Left ventricle myocardium superior (tissue), 1 donor: ENCODE results near the gene HNRNPF. TPM values are rescaled to one million over a fixed set of nuclear protein-coding genes. Genes with fewer than 3 reads are reported as not detected.
A peak's percentile ranks its signal among the peaks of the same experiment; 100 is the strongest.

Experiments used
- ATAC-seq: fragments of 200-7000 bp; cut with Tn5 transposase; one replicate; pipeline ENCODE4 v1.9.1; 2020; ENCODE audit warnings: mild to moderate bottlenecking, moderate library complexity
- DNase-seq: peaks from one replicate; pipeline ENCODE4 v3.0.0-alpha.2; 2020
- intact Hi-C: fragments of 100-400 bp; cut with micrococcal nuclease; formaldehyde crosslinking; loops from one replicate; pipeline ENCODE4 v1.11.0; 2022
- total RNA-seq: library from RNA; stranded (reverse); fragmentation: NEBNext Ultra II Directional; extraction: Animal tissue kit (Norgen Biotek cat#: 25700); gene quantifications from one replicate; pipeline ENCODE4 v1.2.1, GENCODE V29; 2021
- donor health status: DM: no; HTN: yes; CAD: no; lungs with severe emphysema.

The HNRNPF gene
- total RNA-seq, 1 donor from 2014 or later: 77.3 TPM

DNA sequence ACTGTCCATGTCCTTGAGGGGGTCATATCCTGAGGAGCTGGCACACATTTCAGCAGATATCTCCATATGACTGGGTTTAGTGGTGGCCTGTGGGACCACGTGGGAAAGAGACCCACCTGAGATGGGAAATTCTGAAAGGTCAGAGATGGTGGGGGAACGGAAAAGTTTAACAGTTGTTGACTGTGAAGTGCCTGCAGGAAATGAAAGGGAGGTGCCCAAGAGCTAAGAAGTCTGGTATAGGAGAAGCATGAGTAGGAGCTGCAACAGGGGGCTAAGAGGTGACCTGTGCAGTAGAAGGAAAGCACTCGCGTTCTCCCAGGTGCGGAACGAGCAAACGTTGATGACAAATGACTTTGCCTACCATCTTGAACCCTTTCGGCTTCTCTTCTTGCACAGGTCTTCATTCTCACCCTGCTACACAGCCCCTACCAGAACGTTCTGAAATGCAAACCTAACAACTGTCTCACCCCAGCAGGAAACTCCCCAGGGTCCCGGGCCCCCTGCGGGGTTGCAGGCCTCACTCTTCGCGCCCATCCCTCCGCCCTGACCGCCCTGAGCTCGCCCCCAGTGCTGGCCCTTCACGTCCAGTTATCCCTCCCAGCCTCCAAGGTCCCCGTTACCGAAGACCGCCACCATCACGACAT, 47.3 kb downstream of the HNRNPF start:
- ATAC-seq: no peak
- intact Hi-C loops: no loop called here
- DNase-seq: peak; percentile 0

DNA sequence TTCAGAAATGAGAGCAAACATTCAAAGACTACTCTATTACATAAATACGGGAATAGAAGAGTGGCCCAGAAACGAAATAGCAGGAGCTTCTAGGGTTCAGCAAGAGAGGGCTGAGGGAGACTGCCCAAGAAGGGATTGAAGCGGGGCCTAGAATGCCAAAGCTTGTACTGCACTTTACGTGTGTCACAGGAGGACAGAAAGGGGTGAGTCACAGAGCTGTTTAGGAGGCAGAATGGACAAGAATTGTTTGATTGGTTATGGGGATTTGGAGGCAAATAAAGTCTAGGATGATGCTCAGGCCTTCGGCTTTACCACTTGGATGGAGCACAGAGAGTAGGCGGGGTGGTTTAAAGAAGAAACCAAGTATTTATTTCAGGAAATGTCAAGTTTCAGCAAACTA, 48.9 kb downstream of the HNRNPF start:
- intact Hi-C loops: no loop called here
- DNase-seq (no peak), ATAC-seq (no peak)

DNA sequence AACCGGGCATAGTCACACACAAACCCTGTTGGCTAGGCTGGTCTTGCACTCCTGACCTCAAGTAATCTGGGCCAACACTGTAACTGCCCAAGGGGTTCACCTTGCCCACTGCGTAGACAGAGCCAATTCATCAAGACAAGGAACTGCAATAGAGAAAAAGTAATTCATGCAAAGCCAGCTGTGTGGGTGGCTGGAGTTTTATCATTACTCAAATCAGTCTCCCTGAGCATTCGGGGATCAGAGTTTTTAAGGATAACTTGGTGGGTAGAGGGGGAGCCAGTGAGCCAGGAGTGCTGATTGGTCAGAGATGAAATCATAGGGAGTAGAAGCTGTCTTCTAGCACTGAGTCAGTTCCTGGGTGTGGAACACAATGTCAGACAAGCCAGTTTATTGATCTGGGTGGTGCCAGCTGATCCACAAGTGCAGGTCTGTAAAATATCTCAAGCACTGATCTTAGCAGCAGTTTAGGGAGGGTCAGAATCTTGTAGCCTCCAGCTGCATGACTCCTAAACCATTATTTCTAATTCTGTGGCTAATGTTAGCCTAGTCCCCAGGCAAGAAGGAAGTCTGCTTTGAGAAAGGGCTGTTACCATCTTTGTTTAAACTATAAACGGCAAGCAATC, 53.1 kb downstream of the HNRNPF start:
- no peak for ATAC-seq
- no peak for DNase-seq
- intact Hi-C loops: no loop called here

DNA sequence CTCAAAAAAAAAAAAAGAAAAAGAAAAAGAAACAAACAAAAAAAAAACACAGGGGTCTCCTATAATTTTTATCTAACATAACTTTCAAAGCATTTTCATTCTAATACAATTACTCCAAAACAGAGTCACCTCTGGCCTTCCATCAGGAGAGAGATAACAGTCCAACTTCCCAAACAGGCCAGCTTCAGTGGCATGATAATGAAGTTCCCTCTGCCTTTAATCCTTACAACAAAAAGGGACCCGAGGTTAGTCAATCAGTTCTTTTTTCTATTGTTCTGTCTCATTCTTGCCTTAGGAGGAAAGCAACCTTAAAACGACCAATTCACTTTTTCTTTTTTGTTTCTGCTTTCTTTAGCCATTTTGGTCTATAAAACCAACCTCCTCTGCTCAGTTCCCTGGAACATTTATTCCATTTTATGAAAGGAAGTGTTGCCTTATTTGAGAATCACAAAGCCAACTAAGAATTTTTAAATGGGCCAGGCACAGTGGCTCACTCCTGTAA, 54.1 kb downstream of the HNRNPF start:
- DNase-seq (no peak), ATAC-seq (no peak)
- intact Hi-C loops: no loop called here

DNA sequence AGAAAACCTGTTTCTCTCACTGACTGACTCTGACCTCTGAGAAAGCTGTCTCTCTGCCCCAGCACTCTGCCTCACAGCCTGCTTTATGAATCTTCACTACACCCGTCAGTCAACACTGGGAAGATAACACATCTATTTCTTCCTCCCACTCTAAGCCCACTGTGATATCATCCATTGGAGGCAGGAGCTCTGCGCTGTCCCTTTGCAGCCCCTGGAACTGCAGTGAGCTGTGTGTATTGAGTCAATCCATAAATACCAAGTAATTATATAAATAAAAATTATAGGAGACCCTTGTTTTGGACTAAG, 54.7 kb downstream of the HNRNPF start:
- DNase-seq: no peak
- intact Hi-C loops: no loop called here
- no peak for ATAC-seq

DNA sequence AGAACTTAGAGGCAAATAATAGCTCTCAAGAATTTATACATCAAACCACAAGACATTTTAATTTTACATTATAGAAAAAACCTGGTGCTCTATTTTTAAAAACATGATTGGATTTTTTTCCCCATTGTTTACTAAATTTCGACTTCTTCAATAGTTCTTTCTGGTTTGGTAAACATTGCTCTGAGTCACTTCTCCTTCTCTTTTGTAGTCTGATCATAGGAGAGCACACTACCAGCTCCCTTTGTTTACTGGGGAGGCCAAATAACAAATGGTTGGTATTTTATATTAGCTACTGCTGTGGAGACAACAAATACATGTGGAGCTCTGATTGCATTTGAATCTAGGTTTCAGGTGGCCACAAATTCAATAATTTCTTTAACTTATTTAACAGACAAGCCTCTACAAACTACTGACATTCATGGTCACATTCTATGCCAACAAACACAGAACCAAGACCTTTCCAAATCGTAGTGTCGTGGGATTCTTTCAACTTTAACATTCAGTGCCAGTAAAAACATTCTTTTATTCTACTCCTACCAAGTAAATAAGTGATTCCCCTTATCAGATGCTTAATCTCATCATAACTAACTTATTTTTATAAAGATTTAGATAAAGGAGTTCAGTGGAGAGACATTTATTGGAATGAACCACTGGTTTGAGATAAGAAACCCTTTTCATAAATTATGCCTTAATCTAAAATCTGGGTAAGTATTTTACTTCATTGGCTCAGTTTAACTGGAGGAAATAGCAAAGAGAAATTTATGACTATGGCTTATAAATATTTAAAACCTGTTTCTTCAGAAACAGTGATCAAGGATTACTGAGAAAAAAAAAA, 55.3 kb downstream of the HNRNPF start:
- no peak for DNase-seq
- intact Hi-C loops: no loop called here
- no peak for ATAC-seq

DNA sequence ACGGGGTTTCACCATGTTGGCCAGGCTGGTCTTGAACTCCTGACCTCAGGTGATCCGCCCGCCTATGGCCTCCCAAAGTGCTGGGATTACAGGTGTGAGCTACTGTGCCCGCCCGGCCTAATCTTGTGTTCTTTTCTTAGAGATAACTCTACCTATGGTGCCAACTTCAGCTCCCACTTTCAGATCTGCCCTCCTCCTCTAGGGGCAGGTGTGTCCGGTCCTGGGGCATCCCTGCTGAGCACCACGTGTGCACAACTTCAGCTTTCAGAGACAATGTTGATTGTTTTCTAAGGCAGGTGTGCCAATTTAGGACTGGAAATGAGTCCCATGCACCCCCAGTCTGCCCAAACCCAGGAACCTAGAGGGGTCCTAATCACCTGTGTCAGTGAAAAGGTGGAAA, 56.0 kb downstream of the HNRNPF start:
- ATAC-seq (no peak), DNase-seq (no peak)
- intact Hi-C loops: no loop called here

DNA sequence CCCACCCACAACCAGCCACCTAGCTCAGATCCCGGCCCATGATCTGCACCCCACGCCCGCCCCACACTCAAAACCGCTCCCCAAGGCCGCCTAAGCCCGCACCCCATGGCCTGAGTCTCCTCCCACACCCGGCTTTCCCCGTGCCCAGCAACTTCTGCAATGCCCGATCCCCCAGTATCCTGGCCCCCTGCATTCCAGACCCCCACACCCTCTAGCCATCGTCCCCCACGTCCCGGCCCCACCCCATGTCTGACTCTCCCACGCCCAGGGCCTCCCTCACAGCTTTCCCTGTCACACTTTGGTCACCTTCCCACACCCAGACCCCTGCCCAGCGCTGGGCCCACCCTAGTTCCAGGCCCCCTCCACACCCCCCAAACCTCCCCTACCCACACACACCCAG, 57.7 kb downstream of the HNRNPF start:
- ATAC-seq (no peak), DNase-seq (no peak)
- intact Hi-C loops: no loop called here

DNA sequence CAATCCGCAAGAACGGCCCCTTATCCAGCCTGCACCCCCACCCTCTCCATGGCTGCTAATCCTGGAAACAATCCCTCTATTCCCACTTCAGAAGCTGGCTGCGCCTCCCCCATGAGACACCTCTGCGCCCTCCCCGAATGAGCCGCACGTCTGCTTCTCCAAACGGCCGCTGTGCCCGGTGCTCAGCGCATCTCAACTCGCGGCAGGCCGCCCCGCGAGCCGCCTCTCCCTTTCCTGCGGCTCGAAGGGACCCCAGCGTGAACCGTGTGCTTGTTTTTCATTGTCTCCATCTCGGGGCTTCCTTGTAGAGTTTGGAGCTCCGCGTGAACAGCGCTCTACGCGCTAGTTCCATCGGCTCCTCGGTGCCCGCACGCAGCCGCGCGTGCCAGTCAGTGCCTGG, 58.3 kb downstream of the HNRNPF start:
- ATAC-seq: no peak
- intact Hi-C loops: no loop called here
- DNase-seq: no peak

DNA sequence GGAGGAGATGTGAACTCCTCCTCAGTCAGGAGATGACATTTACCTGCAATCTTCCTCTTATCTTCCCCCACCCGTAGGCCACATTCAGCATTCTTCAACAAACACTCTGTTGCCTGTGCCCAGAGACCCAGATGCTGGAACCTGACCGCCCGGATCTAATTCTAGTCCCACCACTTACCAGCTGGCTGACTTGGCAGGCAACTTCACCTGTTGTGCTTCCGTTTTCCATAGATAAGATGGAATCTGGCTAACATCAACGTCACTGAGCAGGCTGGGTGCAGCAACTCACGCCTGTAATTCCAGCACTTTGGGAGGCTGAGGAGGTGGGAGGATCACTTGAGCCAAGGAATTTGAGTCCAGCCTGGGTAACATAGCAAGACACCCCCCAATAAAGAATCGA, 58.8 kb downstream of the HNRNPF start:
- no peak for DNase-seq
- peak; percentile 36 for ATAC-seq
- intact Hi-C loops: no loop called here

DNA sequence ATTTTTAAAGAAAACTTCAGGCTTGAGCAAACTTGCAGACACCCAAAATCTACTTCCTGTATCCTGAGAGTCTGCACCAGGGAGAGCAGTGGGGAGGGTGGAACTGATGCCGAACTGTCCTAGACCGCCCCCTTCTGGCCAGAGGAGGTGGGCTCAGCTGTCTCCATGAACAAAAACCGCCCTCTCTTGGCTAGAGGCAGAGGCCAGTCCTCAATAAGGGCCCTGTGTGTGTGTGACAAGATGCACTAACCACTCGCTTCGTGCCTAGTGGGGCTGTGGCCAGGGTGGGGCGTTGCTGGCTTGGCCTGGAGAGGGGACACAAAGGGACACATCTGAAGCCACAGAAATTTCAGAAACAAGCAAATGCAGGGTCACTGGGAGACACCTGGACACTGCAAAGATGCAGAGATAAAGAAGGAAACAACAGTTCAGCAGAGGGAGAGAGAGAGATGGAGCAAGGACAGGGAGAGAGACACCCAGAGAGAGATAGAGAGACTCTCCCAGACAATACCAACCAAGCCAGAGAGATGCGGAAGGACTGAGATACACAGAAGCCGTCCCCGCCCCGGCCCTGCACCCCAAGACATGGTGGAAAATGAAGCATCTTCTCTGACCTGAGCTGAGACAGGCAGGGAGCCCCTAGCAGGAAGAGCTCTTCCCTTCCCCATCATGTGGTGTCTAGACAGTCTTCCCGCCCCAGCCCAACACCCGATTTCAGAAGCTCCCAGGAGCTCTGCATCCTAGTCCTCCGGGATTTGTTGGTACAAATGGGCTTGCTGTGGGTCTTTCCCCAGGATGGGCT, 60.3 kb downstream of the HNRNPF start:
- ATAC-seq (peak; percentile 99), DNase-seq (peak; percentile 85)
- intact Hi-C loops: no loop called here

DNA sequence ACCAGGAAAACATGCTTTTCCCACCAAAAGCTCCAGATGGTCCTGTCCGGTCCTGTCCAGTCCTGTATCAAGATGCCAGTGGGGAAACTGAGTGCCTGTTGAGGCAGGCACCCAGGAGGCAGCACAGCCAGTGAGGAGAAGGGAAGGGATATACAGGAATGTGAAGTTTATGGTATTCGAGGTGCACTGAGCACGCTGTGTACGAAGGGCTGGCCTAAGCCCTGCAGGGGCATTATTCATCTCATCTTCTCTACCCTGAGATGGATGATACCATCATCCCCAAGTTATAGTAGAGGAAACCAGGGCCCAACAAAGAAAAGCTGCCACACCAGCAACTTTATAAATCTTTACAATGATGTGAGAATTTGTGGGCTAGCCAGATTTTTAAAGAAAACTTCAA, 61.0 kb downstream of the HNRNPF start:
- ATAC-seq (no peak), DNase-seq (no peak)
- intact Hi-C loops: no loop called here

DNA sequence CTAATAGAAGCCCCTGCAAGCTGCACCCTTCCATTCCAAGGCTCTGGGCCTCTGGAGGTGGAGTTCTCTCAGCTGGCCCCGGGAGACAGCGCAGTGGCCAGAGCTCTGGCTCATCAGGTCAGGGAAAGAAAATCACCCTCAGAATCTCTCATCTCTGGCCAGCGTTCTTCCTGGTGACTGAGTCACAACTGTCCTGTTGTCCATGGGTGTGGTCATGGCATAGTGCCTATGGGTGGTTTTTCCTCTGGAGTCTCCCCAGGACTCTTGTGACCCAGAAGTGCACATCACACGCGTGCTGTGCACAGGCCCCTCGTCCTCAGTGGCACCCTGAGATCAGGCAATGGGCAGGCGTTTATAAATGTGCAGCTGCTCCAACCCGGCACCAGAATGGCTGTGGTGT, 64.9 kb downstream of the HNRNPF start:
- no peak for ATAC-seq
- no peak for DNase-seq
- intact Hi-C loops: no loop called here

DNA sequence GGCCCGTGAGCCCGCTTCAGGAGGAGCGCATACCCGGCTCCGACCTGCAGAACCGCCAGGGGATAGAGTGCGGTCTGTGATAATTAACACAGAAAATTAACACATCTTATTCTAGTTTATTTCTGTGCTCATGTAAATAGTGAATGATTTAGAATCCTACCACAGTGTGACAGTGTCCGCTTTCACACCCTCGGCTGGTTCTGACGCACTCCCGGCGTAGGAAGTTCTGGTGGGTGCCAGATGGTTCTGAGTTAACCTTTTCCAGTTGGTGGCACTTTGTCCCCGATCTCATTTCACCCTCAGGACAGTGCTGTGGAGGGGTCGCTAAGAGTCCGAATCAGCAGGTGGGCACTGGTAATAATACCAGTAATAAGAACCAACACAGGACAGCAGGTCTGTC, 65.9 kb downstream of the HNRNPF start:
- DNase-seq (no peak), ATAC-seq (no peak)
- intact Hi-C loops: no loop called here

DNA sequence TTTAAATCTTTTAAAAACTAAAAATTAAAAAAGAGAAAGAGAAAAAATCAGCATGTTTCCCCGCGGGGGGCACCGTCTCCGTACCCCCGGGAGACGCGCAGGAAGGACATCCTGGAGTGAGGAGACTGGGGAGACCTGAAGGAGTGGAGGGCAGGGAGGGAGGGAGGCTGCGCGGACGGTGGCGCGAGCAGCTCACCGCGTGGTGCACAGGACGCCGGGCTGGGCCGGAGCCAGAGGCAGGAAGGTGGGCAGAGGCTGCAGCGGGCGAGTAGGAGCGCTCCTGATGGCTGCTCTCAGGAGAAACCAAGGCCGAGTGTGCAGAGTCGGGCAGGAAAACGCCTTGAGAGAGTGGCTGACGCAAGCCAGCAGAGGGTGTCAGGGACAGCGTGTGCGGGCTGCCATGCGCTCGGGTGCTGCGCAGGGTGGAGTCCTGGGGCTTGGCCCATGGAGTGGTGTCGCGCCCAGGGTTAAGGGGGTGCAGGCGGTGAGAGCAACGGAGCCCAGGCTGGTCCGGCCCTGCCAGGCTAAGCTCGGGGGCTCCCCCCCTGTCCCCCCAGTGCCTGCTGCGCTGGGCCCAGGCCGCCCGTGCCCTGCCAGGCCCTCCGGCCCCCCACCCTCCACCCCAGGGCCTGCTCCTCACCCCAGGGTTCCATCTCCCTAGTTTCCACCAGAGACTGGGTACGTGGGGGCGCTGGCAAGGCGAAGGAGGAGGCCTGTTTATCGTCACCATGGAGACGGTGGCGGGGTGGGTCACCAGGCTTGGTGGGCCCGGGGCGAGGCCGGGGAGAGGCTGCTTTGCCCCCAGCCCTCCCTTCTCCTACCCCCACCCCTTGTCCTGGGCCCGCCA, 66.5 kb downstream of the HNRNPF start:
- intact Hi-C loops: no loop called here
- no peak for ATAC-seq
- no peak for DNase-seq

DNA sequence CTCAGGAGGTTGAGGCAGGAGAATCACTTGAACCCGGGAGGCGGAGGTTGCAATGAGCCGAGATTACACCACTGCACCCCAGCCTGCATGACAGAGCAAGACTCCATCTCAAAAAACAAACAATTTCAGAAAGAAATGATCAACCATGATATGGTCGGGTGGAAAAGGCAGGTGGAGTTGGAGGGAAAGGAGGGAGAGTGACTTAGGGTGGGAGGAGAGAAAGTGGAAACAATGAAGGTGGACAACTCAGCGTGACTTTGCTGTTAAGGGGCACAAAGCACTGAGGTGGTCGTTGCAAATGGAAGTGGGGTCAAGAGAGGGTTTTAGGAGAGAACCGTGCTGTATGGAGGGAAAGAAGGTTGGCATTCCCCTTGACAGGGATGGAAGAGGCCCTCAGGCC, 67.5 kb downstream of the HNRNPF start:
- intact Hi-C loops: no loop called here
- ATAC-seq (no peak), DNase-seq (no peak)

DNA sequence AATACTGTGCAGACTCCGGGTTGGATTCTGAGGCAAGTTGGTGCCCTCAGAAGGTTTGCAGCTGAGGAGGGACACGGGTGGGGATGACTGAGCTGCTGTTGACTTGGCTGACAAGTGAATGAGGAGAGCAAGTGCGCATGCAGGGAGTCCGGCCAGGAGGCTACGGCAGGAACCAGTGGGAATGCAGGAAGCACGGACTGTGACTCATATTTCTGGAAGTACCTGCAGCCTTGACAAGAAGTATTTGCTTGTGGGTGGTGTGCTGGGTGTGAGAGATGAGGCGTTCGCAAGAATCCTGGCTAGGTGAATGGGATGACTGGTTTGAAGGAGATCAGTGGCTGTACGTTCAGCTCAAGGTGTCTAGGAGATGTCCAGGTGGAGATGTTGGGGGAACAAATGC, 68.4 kb downstream of the HNRNPF start:
- no peak for DNase-seq
- intact Hi-C loops: no loop called here
- no peak for ATAC-seq

DNA sequence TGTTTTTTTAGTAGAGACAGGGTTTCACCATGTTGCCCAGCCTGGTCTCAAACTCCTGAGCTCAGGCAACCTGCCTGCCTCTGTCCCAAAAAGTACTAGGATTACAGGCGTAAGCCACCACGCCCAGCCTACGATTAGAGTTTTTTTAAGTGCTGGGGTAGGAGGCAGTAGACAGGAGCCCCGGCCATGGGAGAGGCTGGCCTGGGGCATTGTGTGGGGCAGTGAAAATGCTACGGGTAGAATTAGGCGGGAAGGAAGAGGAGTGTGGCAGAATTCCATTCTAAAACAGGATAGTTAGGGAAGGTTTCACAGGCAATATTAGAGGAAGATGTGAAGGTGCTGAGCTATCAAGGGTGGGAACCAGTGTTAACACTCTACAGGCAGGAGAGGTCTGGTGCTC, 68.9 kb downstream of the HNRNPF start:
- intact Hi-C loops: no loop called here
- DNase-seq (no peak), ATAC-seq (no peak)

DNA sequence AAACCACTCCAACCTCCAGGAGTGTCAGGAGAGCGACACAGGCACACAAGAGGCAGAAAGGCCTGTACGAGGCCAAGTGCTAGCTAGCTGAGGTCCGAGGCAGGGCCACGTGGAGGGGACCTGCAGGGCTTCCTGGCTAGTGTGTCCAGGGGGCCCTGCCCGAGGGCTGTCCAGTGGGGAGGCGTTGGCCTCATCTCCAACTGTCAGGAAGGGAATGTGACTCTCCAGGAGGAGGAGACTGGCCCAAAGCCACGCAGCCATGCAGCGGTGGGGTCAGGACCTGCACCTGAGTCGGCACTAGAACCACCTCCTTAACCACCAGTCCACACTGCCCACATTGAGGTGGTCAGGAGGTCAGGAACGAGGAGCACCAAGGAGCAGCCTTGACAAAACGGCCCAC, 69.8 kb downstream of the HNRNPF start:
- DNase-seq (no peak), ATAC-seq (no peak)
- intact Hi-C loops: no loop called here
